CD8-positive, alpha-beta memory T cell (primary cell): ENCODE results near the gene GGTA1. TPM values are rescaled to one million over a fixed set of nuclear protein-coding genes. Genes with fewer than 3 reads are reported as not detected.

Experiments
- CTCF ChIA-PET: fragments of 350-600 bp; sonication (Branson Sonifier 250); formaldehyde crosslinking; loops from one replicate; lab custom pipeline; 2021; ENCODE audit warnings: antibody characterized with exemption; lab: Charles Lee
- POLR2A ChIA-PET: fragments of 350-600 bp; sonication (Branson Sonifier 250); formaldehyde crosslinking; loops from one replicate; lab custom pipeline; 2021; ENCODE audit warnings: antibody characterized with exemption; lab: Charles Lee
- DNase-seq, 5 donors: peaks; one replicate each; pipeline versions ENCODE4 v3.0.0 to v3.0.0-alpha.2; 2020 to 2022; ENCODE audit warnings: mixed read lengths in 1 of 5
- H3K27ac ChIP-seq: one replicate; pipeline ENCODE4 v1.7.0; 2013; ENCODE audit warnings: low read depth, mild to moderate bottlenecking, low read length, moderate library complexity
- H3K27me3 ChIP-seq: 2 replicates; pipeline ENCODE4 v1.7.0; 2013; ENCODE audit warnings: low read length, mild to moderate bottlenecking; ENCODE audit not compliant: insufficient read depth, poor library complexity, severe bottlenecking
- H3K36me3 ChIP-seq: 2 replicates; pipeline ENCODE4 v1.7.0; 2013; ENCODE audit warnings: mild to moderate bottlenecking, low read length, moderate library complexity; ENCODE audit not compliant: insufficient read depth
- H3K4me1 ChIP-seq: 2 replicates; pipeline ENCODE4 v1.7.0; 2013; ENCODE audit warnings: mild to moderate bottlenecking, low read length, moderate library complexity; ENCODE audit not compliant: insufficient read depth
- H3K4me3 ChIP-seq: 2 replicates; pipeline ENCODE4 v1.7.0; 2013; ENCODE audit warnings: mild to moderate bottlenecking, low read length
- H3K9me3 ChIP-seq: 2 replicates; pipeline ENCODE4 v1.7.0; 2013; ENCODE audit warnings: mild to moderate bottlenecking, low read length
- H3K27ac Mint-ChIP-seq, 8 donors: one replicate each; pipeline ENCODE4 v1.8.0; 2020 to 2021; ENCODE audit warnings: mixed read lengths in 8 of 8, mild to moderate bottlenecking in 6 of 8, inconsistent platforms in 3 of 8, moderate library complexity in 3 of 8
- H3K27me3 Mint-ChIP-seq, 2 donors: one replicate each; pipeline ENCODE4 v1.8.0; 2020 to 2021; ENCODE audit warnings: mixed read lengths in 2 of 2, mild to moderate bottlenecking in 1 of 2, moderate library complexity in 1 of 2
- H3K36me3 Mint-ChIP-seq, 3 donors: one replicate each; pipeline ENCODE4 v1.8.0; 2020 to 2021; ENCODE audit warnings: mixed read lengths in 3 of 3, inconsistent platforms in 1 of 3, mild to moderate bottlenecking in 1 of 3
- H3K4me1 Mint-ChIP-seq, 3 donors: one replicate each; pipeline ENCODE4 v1.8.0; 2020 to 2021; ENCODE audit warnings: mixed read lengths in 3 of 3, inconsistent platforms in 1 of 3, mild to moderate bottlenecking in 1 of 3
- H3K4me3 Mint-ChIP-seq, 7 donors: one replicate each; pipeline ENCODE4 v1.8.0; 2020 to 2021; ENCODE audit warnings: mixed read lengths in 7 of 7, mild to moderate bottlenecking in 6 of 7, moderate library complexity in 4 of 7, inconsistent platforms in 2 of 7
- H3K9me3 Mint-ChIP-seq, 5 donors: one replicate each; pipeline ENCODE4 v1.8.0; 2020 to 2022; ENCODE audit warnings: mixed read lengths in 5 of 5, mild to moderate bottlenecking in 3 of 5, moderate library complexity in 2 of 5, inconsistent platforms in 1 of 5
- polyA plus RNA-seq: library from polyadenylated mRNA; unstranded; fragments of 300-500 nt; fragmentation: Illumina TruSeq; gene quantifications from one replicate; pipeline ENCODE4 v1.2.3, GENCODE V29; 2021
- total RNA-seq, 2 experiments: library from RNA; stranded (reverse); gene quantifications; one replicate each; pipeline ENCODE4 v1.2.3, GENCODE V29; 2021

The GGTA1 gene
- total and polyA plus RNA-seq, 3 experiments from 2014 or later, result not detected

DNA sequence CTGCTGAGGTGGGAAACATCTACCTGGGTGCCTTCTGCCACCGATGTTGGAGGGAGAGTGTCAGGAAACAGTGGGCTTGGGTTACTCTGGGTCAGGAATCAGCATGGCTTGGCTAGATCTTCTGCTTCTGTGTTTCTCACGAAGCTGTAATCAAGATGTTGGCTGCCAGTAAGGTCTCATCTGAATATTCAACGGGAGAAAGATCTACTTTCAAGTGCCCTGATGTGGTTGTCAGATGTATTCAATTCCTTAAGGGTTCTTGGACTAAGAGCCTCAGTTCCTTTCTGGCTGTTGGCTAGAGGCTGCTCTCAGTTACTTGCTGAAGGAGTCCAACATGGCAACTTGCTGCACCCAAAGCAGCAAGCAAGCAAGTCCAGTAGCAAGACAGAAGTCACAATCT, 87.7 kb downstream of the GGTA1 start:
- no peak overlapping the region for H3K27ac Mint-ChIP-seq
- H3K4me3 Mint-ChIP-seq, result no peak overlapping the region
- Histone ChIP-seq H3K27ac (no peak overlapping the region), H3K27me3 (no peaks in the 10 kb centered on the region), H3K4me3 (no peak overlapping the region), H3K9me3 (no peaks in the 10 kb centered on the region), H3K36me3 (no peaks in the 10 kb centered on the region), H3K4me1 (no peaks in the 10 kb centered on the region)
- H3K4me1 Mint-ChIP-seq, result no peaks in the 10 kb centered on the region
- H3K36me3 Mint-ChIP-seq, result peaks cover 0 to under 1% (median 0%) of the 10 kb centered on the region in 3 donors
- peaks cover 0 to 5% (median 0%) of the 10 kb centered on the region in 5 donors for H3K9me3 Mint-ChIP-seq
- POLR2A ChIA-PET, result no interaction called here
- no peak for DNase-seq
- CTCF ChIA-PET, result no interaction called here
- peaks cover 0 to 4% of the 10 kb centered on the region in 2 donors for H3K27me3 Mint-ChIP-seq

DNA sequence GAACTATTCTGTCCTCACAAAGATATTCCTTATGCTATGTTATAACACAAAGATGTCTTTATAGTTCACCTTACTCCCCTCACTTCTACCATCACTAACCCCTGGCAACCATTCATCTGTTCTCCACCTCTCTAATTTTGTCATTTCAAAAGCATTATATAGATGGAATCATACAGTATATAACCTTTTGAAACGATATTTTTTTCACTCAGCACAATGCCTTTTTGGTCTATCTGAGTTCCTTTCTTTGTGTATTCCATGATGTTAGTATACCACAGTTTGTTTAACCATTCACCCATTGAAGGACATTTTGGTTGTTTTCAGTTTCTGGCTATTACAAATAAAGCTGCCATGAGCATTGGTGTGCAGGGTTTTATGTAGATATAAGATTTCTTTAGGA, 93.7 kb downstream of the GGTA1 start:
- POLR2A ChIA-PET, result no interaction called here

More for the DNA sequence above, 93.7 kb downstream of the GGTA1 start:
- H3K9me3 Mint-ChIP-seq, result peaks cover 0 to 10% (median 4%) of the 10 kb centered on the region in 5 donors
- CTCF ChIA-PET, result interaction anchor here (1.1 kb wide), 1 partner anchor 86 kb away, joined by 3 read pairs; no protein-coding TSS in a partner anchor
- no peak overlapping the region for H3K4me3 Mint-ChIP-seq
- no peak overlapping the region for H3K27ac Mint-ChIP-seq
- no peaks in the 10 kb centered on the region for H3K36me3 ChIP-seq
- no peak for DNase-seq
- peaks cover 0 to 3% (median 0%) of the 10 kb centered on the region in 3 donors for H3K36me3 Mint-ChIP-seq
- no peaks in the 10 kb centered on the region for H3K9me3 ChIP-seq
- peaks cover 5 to 9% of the 10 kb centered on the region in 2 donors for H3K27me3 Mint-ChIP-seq
- H3K27ac ChIP-seq, result no peak overlapping the region
- H3K4me1 Mint-ChIP-seq, result no peaks in the 10 kb centered on the region
- no peaks in the 10 kb centered on the region for H3K4me1 ChIP-seq
- no peaks in the 10 kb centered on the region for H3K27me3 ChIP-seq
- no peak overlapping the region for H3K4me3 ChIP-seq

Other genes starting within 250 kb of the GGTA1 start
- 1 to 10 TPM; 4.1 to 4.2 TPM for gene GSN, start 231.7 kb downstream of the GGTA1 start, total RNA-seq
- 6.3 TPM for gene GSN, start 231.7 kb downstream of the GGTA1 start, polyA plus RNA-seq
- 10 to 100 TPM; 63.0 to 67.3 TPM for gene STOM, start 129.6 kb downstream of the GGTA1 start, total RNA-seq
- 315 TPM for gene STOM, start 129.6 kb downstream of the GGTA1 start, polyA plus RNA-seq
- gene DAB2IP, start 151.8 kb upstream of the GGTA1 start, total RNA-seq, result under 1 TPM; 0.15 to 0.27 TPM
- gene DAB2IP, start 151.8 kb upstream of the GGTA1 start, polyA plus RNA-seq, result 0.41 TPM